NCI-H2171 (cell line): Measurements from ENCODE around the gene IPCEF1.
"Not testable (repeated sequence)": the region's sequence is repeated elsewhere in the genome, so short reads cannot be mapped to it uniquely, and the experiment has no call there.

Experiments used
- DNase-seq: peaks from one replicate; lab custom pipeline; 2025; lab: John Stamatoyannopoulos, UW

IPCEF1 gene

DNA sequence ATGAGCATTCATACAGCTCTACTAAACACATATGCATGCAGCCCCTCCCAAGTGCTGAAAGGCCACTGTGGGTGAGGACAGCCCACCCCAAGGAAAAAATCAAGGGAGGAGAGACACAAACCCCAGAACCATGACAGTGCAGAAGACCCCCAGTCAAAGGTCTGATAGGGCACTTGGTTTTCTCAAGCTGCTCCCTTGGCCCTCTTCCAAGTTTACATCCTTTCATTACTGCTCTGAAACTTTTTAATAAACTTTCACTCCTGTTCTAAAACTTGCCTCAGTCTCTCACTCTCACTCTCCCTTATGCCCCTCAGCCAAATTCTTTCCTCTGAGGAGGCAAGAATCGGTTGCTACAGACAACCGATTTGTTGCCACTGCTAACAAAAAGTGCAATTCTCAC, 24.9 kb downstream of the IPCEF1 start:
- no peak for DNase-seq

DNA sequence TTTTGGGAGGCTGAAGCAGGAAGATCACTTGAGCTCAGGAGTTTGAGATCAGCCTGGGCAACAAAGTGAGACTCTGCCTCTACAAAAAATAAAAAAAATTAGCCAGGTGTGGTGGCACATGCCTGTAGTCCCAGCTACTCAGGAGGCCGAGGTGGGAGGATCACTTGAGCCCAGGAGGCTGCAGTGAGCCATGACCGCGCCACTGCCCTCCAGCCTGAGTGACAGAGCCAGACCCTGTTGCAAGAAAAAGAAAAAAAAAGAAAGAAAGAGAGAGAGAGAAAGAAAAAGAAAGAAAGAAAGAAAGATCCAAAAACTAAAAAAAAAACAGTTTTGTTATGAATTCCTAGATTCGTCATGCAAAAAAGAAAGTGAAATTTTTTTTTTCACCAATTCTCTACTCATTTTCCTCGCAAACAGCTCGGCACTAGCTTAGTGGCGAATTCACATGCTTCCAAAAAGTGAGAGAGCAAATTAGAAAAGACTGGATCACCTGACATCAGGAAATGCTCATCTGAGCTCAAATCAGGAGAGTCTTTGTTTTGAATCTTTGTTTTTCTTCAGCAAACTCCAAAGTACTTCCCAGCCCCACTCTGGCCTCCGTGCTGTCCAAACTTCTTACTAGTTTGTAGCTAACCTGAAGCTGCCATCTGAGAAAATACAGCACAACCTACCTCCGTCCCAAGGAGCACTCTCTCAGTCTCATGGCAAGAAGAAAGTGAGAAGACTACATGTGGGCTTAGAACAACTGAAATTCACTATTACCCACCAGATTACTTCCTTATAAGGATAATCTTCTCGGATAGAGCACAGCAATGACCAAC, 27.0 kb downstream of the IPCEF1 start:
- no peak for DNase-seq

DNA sequence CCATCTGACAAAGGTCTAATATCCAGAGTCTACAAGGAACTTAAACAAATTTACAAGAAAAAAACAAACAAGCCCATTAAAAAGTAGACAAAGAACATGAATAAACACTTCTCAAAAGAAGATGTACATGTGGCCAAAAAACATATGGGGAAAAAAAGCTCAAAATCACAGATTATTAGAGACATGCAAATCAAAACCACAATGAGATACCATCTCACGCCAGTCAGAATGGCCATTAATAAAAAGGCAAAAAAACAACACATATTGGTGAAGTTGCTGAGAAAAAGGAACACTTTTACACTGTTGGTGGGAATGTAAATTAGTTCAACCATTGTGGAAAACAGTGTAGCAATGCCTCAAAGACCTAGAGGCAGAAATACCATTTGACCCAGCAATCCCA, 29.3 kb downstream of the IPCEF1 start:
- DNase-seq = not testable (repeated sequence)

DNA sequence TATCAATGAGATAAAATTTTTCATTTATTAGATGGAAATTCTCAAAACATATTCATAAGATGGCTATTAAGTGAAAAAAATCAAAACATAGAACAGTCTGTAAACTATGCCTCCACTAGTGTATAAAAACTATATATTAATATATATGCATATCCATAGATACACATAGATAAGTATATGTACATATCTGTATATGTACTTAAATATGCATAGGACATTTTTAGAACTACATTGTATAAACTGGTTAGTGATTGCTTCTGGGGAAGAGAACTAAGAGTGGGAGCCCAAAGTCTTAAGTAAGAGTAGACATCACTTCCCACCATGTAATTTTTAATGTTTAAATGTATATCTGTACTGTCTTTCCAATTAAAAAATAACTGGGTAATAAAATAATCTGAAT, 31.5 kb downstream of the IPCEF1 start:
- DNase-seq = no peak

DNA sequence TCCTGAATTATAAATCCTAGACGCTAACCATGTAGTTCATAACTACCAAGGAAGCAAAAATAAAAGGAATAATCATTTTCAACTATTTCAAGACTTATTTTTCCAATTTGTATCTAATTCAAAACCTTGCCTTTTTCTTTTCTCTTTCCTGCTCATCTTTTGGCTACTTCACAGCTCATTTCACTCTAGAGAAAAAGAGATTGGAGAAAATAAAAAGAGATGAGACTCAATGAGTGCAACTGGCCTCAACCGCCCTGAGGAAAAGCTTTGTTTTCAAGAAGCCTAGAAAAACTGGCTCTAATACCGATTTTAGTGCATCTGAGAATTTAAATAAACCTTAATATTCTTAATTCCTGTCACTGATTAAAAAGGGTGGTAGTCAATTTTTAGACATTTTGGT, 36.4 kb downstream of the IPCEF1 start:
- no peak for DNase-seq

DNA sequence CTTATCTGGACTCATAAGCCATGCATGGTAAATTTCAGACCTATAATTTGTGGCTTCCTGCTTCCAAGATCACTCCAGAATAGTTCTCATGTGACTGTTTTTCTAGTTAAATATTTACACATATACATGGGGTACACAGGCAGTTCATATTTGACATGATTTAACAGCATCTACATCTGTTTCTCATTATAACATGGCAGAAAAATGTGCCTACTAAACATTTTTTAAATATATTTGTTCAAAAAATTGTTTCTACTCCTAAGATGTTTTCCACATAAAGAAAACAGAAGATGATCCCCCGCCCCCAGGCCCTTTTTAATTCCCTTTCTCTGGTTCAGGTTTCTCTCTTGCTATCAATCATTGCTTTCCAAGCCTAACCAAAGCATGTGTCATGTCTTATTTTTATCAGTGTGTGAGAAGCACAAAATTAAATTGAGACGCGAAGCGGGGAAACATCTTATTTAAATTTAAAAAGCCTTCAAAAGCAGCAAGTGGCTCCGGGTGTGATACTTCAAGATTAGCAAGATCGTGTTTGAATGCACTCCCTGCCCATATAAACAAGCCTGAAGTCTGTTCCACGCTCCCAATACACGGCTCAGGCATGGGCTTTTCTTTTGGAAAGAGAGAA, 37.3 kb downstream of the IPCEF1 start:
- DNase-seq = no peak

DNA sequence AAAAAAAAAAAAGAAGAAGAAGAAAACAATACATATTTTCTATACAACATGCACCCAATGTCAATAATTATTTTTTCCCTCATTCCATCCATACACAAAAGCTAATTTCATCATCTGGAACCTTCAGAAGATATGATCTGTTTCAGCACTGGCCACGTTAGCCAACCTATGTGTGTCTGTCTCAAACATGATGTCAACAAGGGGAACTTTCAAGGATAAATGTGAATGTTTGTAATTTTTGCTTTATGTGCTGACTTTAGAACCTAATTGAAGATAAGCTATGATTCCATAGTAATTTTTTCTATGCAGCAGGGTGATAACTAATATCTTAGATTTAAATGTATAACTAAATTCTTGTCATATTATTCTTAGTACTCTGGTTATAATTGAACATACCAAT, 37.9 kb downstream of the IPCEF1 start:
- DNase-seq = no peak

DNA sequence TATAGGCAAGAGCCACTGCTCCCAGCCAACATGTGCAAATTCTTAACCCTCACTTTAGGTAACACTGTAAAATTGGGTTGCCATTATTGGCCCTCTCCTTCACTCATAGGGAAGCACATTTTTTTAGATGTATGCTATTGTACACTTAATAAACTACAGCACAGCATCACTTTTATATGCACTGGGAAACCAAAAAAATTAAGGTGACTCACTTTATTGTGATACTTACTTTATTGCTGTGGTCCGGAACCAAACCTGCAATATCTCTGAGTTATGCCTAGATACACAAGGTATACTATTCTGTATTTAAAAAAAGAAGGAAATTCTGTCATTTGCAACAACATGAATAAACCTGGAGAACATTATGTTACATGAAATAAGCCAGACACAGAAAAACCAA, 40.5 kb downstream of the IPCEF1 start:
- no peak for DNase-seq

DNA sequence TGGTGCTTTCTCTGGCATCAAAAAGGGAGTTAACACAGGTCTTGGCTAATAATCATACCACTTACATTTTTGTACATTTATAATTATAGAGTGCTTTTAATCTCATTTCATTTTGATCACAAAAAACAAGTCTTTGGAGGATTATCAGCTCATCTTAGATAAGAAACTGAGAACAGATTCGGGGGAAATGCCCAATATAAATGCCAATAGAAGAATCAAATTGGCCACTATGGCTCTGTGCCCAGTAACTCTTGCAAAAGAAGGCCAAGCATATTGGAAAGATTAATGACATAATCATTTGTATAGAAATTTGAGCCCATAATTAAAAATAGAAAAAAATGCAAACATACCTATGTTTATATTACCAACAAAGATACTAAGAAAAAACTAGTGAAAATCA, 42.5 kb downstream of the IPCEF1 start:
- DNase-seq = no peak

DNA sequence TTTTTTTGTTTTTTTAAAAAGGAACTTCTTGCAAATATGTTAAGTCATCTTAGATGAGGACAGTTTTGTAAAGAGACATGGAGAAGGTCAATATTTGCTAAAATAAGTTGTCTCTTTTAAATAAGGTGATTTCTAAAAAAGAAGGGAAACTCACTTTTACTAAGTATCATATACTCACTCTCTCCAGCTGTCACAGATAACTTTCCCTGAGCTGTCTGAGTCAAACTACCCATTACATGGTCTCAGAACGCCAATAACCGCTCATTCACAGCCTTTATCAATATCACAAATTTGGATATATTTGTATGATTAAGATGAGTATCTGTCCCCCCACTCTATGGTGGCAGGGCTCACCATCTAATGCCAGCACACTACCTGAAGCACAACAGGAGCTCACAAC, 47.6 kb downstream of the IPCEF1 start:
- no peak for DNase-seq

DNA sequence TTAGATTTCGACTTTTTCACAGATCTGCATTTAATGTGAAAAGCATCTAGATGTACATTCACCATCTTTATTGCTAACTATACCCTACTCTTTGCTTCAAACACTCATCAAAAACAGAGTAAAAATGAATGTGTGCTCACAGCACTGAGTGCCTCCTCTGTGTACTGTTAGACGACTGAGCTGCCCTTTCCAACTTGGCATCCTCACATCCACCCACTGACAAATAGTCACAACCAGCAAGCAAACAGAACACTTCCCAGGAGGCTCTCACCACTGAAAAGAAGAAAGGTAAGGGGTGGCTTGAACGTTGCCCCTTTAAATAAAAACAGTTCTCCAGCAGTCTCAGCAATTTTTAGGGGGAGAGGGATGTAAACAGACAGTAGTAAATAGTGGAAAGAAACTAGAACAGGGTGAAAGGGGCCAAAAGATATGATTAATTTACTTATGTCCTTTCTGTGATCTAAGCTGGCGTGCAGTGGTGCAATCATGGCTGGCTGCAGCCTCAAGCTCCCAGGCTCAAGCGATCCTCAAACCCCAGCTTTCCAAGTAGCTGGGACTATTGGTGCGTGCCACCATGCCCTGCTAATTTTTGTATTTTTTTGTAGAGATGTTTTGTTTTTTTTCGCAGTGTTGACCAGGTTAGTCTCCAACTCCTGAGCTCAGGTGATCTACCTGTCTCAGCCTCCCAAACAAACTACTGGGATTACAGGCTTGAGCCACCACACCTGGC, 48.7 kb downstream of the IPCEF1 start:
- DNase-seq = no peak

DNA sequence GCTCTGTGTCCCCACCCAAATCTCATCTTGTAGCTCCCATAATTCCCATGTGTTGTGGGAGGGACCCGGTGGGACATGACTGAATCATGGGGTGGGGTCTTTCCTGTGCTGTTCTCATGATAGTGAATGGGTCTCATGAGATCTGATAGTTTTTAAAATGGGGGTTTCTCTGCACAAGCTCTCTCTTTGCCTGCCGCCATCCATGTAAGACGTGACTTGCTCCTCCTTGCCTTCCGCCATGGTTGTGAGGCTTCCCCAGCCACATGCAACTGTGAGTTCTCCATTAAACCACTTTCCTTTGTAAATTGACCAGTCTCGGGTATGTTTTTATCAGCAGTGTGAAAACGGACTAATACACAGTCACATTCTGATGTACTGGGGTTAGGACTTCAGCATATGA, 49.5 kb downstream of the IPCEF1 start:
- not testable (repeated sequence) for DNase-seq

DNA sequence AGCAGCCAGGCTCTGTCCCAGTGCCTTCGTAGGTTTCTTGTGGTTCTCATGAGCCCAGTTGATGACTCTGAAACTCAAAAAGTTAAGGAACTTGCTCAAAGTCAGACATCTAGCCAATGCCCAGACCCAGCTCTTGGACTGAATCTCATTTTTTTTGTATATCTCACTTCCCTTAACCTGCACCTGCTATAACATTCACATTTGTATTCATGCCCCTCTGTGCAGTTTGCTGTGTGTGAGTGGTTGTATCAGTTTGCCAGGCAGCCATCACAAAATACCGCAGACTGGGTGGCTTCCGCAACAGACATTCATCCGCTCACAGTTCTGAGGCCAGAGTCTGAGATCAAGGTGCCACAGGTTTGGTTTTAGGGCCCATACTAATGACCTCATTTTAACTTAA, 49.9 kb downstream of the IPCEF1 start:
- no peak for DNase-seq

DNA sequence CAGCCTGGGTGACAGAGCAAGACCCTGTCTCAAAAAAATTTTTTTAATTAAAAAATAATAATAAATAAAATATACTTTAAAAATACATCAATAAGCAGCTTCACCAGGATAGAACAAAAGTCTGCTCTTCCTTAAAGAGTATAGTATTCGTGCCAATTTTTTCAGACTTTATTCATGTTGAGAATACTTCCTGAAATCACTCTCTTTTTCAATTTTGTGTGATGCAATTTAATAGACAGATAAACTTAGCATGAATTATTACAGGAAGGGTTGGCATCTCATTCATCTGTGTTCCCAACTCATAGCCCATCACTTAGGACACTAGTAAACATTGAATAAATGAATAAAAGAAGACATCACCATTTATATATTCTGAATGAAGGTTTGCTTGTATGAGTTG, 52.4 kb downstream of the IPCEF1 start:
- DNase-seq = no peak

DNA sequence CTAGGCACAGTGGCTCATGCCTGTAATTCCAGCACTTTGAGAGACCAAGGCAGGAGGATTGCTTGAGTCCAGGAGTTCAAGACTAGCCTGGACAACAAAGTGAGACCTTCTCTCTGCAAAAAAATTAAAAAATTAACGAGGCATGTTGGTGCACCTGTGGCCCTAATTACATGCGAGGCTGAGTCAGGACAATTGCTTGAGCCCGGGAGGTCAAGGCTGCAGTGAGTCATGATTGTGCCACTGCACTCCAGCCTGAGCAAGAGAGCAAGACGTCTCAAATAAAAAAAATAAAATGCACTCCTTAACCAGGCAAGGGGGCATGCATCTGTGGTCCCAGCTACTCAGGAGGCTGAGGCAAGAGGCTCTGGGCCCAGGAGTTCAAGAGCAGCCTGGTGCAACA, 53.0 kb downstream of the IPCEF1 start:
- not testable (repeated sequence) for DNase-seq

DNA sequence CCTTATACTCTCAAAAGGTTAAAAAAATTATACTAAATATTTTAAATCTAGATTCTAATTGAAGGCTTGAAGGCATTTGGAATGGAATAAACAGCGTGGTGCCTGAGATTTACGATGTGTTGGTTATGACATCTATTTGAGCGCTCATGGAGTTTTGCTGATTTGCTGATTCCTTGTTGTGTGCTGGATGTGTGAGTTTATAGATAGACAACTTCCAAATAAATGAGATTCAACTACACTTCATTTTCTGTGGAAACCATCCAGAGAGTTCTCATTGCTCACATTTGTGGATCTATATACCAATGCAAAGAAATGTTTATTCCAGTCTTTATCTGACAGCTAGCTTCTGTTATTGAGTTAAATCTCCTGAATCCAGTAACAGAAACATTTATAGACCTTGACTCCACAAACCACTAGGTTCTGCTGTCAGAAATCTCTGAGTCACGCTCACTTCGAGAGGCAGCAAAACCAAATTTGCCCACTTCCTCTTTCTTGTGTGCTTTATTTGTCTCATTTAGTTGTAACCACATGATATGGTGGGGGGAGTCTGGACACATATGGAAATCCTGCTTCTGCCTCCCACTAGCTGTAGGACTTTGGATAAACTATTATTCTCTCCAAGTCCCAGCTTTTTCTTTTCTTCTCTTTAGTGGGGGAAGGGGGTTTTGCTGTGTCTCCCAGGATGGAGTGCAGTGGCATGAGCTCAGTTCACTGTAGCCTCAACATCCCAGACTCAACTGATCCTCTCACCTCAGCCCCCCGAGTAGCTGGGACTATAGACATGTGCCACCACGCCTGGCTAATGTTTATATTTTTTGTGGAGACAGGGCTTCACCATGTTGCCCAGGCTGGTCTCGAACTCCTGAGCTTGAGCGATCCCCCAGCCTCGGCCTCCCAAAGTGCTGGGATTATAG, 54.5 kb downstream of the IPCEF1 start:
- no peak for DNase-seq

DNA sequence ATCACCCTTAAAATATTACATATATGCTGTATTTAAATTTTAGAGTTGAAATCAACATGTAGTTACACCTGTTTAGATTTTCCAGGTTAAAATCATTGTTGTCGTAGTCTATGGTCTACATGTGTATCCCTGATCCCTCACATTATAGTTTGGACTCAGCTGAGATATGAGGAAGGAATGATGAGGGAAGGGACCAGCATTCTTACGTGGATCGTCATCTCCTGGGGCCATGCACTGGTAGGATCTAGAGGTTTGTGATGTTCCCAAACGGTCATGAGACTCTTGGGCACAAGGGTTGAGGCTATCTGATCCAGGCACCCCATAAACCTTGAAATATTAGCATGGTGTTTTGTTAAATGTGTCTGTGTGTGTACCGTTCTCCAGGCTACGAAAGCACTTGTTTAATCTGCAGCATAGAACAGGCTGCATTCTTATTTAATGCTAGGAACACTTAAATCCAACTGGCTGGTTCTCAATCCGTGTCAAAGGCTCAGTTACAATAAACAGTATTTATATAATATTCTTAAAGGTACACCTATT, 55.4 kb downstream of the IPCEF1 start:
- no peak for DNase-seq

DNA sequence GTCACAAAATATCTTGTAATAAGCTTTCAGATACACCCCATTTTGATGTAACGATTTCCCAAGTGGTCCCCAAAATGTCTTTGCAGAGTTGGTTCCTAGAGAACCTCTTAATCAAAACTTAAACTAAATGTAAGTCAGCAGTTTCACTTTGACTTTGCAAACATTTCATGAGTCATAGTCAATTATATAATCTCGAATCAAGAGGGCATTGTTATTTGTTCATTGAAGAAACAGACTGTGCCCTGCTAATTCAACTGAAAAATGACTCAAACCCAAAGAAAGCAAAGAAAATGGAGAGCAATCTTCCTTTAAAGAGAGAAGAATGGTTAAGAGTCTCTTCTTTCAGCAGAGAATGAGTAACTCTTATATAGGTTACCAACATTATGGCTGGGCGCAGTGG, 58.3 kb downstream of the IPCEF1 start:
- no peak for DNase-seq

DNA sequence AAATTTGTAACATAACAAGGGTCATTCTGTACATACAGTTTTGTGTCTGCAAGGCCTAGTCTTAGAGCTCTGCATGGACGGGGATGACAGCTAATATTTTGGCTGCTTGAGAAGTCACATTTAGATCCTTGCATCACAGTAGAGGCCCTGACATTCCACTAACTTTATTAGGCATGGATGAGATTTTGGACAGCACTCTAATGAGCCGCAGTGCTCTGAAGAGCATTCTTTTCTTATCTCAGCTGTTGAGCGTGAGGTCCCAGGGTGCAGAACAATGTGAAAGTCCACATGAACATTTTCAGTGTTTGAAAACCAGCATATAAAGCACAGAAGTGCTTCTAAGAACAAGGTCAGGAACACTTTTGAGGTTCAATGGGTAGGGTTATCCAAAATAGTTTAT, 58.9 kb downstream of the IPCEF1 start:
- no peak for DNase-seq

DNA sequence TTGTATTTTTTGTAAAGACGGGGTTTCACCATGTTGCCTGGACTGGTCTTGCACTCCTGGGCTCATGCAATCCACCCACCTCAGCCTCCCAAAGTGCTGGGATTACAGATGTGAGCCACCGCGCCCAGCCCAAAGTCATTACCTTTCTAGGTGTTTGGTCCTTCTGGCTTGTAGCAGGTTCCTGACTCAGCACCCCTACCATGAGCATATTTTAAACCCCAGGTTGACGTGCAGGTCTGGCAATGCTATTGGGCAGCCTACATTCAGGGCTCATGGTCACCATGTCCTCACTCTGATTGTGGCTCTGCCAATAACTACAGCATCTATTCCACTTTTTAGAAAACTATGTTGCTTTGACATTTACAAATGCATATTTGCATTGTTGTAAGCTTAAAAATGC, 59.4 kb downstream of the IPCEF1 start:
- DNase-seq = no peak

DNA sequence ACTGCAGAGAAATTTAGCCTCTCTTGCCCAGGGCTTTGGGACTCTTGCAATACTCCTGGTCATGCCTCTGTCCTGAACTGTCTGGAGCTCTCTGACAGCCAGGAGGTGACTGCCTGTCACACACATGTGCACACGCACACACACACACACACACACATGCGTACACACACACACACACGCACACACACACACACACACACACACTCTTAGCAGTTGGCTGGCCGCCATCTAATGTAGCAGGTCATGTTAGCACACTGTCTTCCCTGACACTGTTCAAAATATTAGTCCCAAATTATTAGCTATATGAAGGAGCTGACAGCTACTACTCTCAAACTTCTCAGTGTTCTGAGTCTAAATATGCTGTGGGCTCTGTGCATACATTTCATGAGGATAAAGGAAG, 60.9 kb downstream of the IPCEF1 start:
- DNase-seq = no peak
